Right atrium auricular region (tissue), 2 donors: ENCODE results near the gene CTBP1. TPM values are rescaled to one million over a fixed set of nuclear protein-coding genes. Genes with fewer than 3 reads are reported as not detected.

Experiments
- DNase-seq: peaks from one replicate; pipeline ENCODE4 v3.0.0-alpha.2; 2019; ENCODE audit warnings: low spot score
- H3K27ac ChIP-seq, 2 donors: fragments of 200-600 bp; sonication (generic); 1 replicate in 1 of 2; 2 replicates in 1 of 2; pipeline ENCODE4 v1.5.1; 2016 to 2019
- H3K27me3 ChIP-seq, 2 donors: fragments of 200-600 bp; sonication (generic); one replicate each; pipeline versions ENCODE4 v1.5.1 to v1.6.0; 2017 to 2019
- H3K36me3 ChIP-seq: fragments of 200-600 bp; sonication (generic); one replicate; pipeline ENCODE4 v1.5.1; 2016
- H3K4me1 ChIP-seq, 2 donors: fragments of 200-600 bp; sonication (generic); one replicate each; pipeline versions ENCODE4 v1.5.1 to v1.6.0; 2017 to 2019
- H3K4me3 ChIP-seq, 2 donors: fragments of 200-600 bp; sonication (generic); 1 replicate in 1 of 2; 2 replicates in 1 of 2; pipeline ENCODE4 v1.5.1; 2017 to 2019; ENCODE audit warnings: mild to moderate bottlenecking in 1 of 2, moderate library complexity in 1 of 2
- H3K9me3 ChIP-seq, 2 donors: fragments of 200-600 bp; sonication (generic); one replicate each; pipeline ENCODE4 v1.5.1; 2019
- total RNA-seq, 2 donors: library from RNA; depleted of rRNA; stranded (reverse); fragments of >200 nt; gene quantifications; one replicate each; pipeline ENCODE4 v1.1.0, GENCODE V29; 2016
- TF ChIP-seq, protein P1 (sequence below), 2 donors: fragments of 200-600 bp; sonication (generic); IDR thresholded peaks; one replicate each; pipeline ENCODE4 v1.5.1; 2019; ENCODE audit warnings: antibody characterized with exemption in 2 of 2

The CTBP1 gene
- total RNA-seq, 2 donors from 2014 or later = 104 to 140 TPM

DNA sequence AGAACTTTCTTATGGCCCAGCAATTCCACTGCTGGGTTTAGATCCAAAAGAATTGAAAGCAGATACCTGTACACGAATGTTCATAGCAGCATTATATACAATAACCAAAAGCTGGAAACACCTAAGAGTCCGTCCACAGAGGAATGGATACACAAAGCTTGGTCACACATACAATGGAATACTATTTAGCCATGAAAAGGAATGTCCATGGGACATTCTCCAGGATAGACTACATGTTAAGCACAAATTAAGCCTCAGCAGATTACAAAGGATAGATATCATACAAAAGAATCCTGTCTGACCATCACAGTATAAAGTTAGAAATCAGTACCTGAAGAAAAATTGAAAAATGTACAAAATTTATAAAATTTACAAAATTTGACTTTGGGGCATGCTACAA lies 28.1 kb upstream of the CTBP1 start:
- H3K9me3 ChIP-seq = no peaks in the 10 kb centered on the region
- H3K4me1 ChIP-seq = no peaks in the 10 kb centered on the region
- H3K36me3 ChIP-seq = no peaks in the 10 kb centered on the region
- no peak overlapping the region for H3K27ac ChIP-seq
- TF ChIP-seq, protein P1, sequence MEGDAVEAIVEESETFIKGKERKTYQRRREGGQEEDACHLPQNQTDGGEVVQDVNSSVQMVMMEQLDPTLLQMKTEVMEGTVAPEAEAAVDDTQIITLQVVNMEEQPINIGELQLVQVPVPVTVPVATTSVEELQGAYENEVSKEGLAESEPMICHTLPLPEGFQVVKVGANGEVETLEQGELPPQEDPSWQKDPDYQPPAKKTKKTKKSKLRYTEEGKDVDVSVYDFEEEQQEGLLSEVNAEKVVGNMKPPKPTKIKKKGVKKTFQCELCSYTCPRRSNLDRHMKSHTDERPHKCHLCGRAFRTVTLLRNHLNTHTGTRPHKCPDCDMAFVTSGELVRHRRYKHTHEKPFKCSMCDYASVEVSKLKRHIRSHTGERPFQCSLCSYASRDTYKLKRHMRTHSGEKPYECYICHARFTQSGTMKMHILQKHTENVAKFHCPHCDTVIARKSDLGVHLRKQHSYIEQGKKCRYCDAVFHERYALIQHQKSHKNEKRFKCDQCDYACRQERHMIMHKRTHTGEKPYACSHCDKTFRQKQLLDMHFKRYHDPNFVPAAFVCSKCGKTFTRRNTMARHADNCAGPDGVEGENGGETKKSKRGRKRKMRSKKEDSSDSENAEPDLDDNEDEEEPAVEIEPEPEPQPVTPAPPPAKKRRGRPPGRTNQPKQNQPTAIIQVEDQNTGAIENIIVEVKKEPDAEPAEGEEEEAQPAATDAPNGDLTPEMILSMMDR (IDR thresholded peaks at IDR 0.05) = no peak
- H3K4me3 ChIP-seq = no peak overlapping the region
- no peaks in the 10 kb centered on the region for H3K27me3 ChIP-seq
- DNase-seq = no peak

DNA sequence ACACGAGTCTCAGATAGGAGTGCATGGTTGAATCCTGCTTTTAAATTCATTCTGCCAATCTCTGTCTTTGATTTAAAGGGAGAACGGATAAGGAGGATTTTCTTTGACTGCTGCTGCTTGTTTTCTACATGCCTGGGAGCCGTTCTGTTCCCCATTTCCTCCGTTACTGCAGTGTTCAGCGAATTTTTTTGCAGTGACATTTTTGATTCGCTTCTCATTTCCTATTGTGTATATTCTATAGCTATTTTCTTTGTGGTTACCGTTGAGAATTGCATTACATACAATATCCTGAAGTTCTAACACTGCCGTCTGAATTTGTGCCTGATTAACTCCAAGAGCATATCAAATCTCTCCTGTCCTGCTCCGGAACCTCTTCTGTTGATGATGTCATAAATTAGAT lies 25.9 kb upstream of the CTBP1 start:
- no peak overlapping the region for H3K4me3 ChIP-seq
- no peak overlapping the region for H3K27ac ChIP-seq
- DNase-seq = no peak
- no peaks in the 10 kb centered on the region for H3K9me3 ChIP-seq
- H3K27me3 ChIP-seq = no peaks in the 10 kb centered on the region
- no peaks in the 10 kb centered on the region for H3K4me1 ChIP-seq
- H3K36me3 ChIP-seq = no peaks in the 10 kb centered on the region
- TF ChIP-seq, protein P1 (IDR thresholded peaks at IDR 0.05) = no peak

- TF ChIP-seq, protein P1 (IDR thresholded peaks at IDR 0.05) = no peak
- DNase-seq = no peak
- no peaks in the 10 kb centered on the region for H3K36me3 ChIP-seq
- no peaks in the 10 kb centered on the region for H3K27me3 ChIP-seq
- no peaks in the 10 kb centered on the region for H3K4me1 ChIP-seq
- H3K9me3 ChIP-seq = peaks cover 0 to 8% of the 10 kb centered on the region in 2 donors
- H3K4me3 ChIP-seq = no peak overlapping the region
- H3K27ac ChIP-seq = no peak overlapping the region
Measured at GRCh38 chr4:1271686-1272085, 22.8 kb upstream of the CTBP1 start.

DNA sequence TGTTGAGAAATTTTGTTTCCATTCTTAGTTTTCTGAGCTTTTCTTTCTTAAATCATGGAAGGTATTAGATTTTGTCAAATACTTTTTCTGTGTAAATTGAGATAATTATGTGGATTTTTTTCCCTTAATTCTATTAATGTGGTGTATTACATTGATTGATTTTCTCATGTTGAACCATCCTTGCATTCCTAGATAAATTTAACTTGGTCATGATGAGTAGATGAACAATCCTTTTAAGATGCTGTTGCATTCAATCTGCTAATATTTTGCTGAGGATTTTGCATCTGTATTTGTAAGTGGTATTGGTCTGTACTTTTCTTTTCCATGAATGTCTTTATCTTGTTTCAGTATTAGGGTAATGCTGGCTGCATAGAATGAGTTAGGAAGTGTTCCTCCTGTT lies 20.3 kb upstream of the CTBP1 start:
- Histone ChIP-seq H3K4me1 (no peaks in the 10 kb centered on the region), H3K36me3 (no peaks in the 10 kb centered on the region), H3K27me3 (no peaks in the 10 kb centered on the region), H3K4me3 (no peak overlapping the region), H3K27ac (no peak overlapping the region), H3K9me3 (peaks cover 0 to 8% of the 10 kb centered on the region in 2 donors)
- TF ChIP-seq, protein P1 (IDR thresholded peaks at IDR 0.05) = no peak
- DNase-seq = no peak

GRCh38 chr4:1266881-1267763 lies 18.2 kb upstream of the CTBP1 start:
- no peaks in the 10 kb centered on the region for H3K4me1 ChIP-seq
- no peak overlapping the region for H3K4me3 ChIP-seq
- no peaks in the 10 kb centered on the region for H3K27me3 ChIP-seq
- no peak overlapping the region for H3K27ac ChIP-seq
- no peaks in the 10 kb centered on the region for H3K36me3 ChIP-seq
- DNase-seq = no peak
- TF ChIP-seq, protein P1 (IDR thresholded peaks at IDR 0.05) = no peak
- H3K9me3 ChIP-seq = peaks cover 0 to 8% of the 10 kb centered on the region in 2 donors
